Upper lobe of left lung (tissue), 4 donors: ENCODE measurements around the gene CPHXL.

Experiments
- CTCF ChIP-seq, 6 experiments: fragments of 450-650 bp in 4 of 6; fragments of 200-600 bp in 2 of 6; sonication (generic) in 2 of 6; IDR thresholded peaks; one replicate each; pipeline ENCODE4 v1.5.1; 2016 to 2019; ENCODE audit warnings: antibody characterized with exemption in 6 of 6
- EP300 ChIP-seq, 4 donors: sonication (generic); formaldehyde crosslinking; IDR thresholded peaks; one replicate each; pipeline ENCODE4 v1.5.1; 2017; ENCODE audit warnings: antibody characterized with exemption in 4 of 4, control low read depth in 2 of 4
- POLR2A ChIP-seq, 4 donors: fragments of 450-650 bp; IDR thresholded peaks; one replicate each; pipeline ENCODE4 v1.5.1; 2016 to 2017; ENCODE audit warnings: antibody characterized with exemption in 4 of 4, mild to moderate bottlenecking in 2 of 4

- no peak for TF ChIP-seq CTCF (IDR thresholded peaks at IDR 0.05)
- TF ChIP-seq EP300 (IDR thresholded peaks at IDR 0.05): no peak
- TF ChIP-seq POLR2A (IDR thresholded peaks at IDR 0.05): no peak
Measured at GRCh38 chr16:75732871-75733270, 6.6 kb upstream of the CPHXL start.
